ENCODE data around the gene SMIM44.

The SMIM44 gene

DNA sequence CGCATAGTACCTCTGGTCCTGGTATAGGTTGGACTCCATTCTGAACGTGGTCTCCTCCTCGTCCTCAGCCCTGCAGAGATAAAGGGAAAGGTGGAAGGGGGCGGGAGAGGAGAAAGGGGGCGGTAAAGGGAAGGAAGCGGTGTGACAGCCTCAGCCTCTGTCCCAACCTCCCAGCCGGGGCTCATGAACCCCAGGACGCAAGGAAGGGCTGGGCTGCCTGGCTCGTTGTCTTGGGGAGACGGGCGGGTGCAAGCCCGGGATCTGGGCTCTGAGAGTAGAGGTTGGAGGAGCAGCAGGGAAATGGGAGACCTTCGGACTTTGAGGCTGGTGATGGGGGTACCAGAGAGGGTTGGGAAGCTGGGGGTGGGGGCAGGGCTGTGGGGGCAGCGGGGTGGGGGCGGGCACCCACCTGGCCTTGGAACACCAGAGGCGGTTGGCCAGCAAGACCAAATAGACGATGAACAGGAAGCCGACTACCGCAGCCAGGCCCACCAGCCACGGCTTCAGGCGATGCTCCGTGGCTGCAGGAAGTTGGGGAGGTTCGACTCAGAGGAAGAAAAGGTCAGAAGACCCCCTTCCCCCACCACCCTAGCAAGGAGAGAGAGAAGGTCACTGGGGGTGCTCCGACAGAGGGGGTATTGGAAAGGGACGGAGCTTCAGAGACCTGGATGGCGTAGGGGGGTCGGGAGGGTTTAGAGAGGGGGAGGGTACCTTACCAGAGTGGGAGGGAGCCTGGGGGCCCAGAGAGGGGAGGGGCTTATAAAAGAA, 4.6 kb downstream of the SMIM44 start:
- DNase-seq, result no peak

DNA sequence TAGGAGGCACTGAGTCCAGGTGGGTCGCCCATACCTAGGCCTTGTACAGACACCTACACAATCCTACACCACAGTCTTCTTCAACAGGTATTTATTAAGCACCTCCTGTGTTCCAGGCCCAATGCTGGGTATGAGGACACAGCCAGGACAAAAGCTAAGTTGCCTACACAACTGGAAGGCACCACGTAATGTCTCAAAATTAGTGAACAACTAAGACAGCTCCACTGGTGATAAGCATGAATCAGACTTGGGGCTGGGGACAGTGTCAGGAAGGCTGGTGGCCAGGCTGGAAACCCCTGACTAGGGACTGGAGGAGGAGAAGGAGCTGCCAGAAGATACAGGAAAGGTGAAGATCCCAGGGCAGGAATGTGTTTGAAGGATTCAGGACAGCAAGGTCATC, 5.3 kb downstream of the SMIM44 start:
- no peak for DNase-seq

DNA sequence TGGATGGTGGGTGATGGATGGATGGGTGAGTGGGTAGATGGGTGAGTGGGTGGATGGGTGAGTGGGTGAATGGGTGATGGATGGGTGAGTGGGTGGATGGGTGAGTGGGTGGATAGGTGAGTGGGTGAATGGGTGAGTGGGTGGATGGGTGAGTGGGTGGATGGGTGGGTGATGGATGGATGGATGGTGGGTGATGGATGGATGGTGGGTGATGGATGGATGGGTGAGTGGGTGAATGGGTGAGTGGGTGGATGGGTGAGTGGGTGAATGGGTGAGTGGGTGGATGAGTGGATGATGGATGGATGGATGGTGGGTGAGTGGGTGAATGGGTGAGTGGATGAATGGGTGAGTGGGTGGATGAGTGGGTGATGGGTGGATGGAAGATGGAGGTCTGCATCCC, 5.7 kb downstream of the SMIM44 start:
- DNase-seq, result no peak

DNA sequence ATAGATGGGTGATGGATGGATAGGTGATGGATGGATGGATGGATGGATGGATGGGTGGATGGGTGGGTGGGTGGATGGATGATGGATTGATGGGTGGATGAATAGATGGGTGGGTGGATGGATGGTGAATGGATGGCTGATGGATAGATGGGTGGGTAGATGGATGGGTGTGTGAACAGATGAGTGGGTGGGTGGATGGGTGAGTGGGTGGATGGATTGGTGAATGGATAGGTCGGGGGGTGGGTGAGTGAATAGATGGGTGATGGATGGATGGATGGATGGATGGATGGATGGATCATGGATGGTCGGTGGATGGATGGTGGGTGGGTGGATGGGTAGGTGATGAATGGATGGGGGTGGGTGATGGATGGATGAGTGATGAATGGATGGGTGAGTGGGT, 6.4 kb downstream of the SMIM44 start:
- no peak for DNase-seq

DNA sequence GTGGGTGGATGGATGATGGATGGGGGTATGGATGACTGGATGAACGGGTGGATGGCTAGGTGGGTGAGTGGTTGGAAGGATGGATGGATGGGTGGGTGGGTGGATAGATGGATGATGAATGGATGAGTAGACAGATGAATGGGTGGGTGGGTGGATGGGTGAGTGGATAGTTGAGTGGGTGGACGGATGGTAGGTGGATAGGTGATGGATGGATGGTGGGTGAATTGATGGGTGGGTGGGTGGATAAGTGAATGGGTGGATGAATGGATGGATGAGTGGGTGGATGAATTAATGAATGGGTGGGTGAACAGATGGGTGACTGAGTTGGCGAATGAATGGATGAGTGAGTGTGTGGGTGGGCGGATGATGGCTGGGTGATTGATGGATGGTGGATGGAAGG, 7.8 kb downstream of the SMIM44 start:
- no peak for DNase-seq

DNA sequence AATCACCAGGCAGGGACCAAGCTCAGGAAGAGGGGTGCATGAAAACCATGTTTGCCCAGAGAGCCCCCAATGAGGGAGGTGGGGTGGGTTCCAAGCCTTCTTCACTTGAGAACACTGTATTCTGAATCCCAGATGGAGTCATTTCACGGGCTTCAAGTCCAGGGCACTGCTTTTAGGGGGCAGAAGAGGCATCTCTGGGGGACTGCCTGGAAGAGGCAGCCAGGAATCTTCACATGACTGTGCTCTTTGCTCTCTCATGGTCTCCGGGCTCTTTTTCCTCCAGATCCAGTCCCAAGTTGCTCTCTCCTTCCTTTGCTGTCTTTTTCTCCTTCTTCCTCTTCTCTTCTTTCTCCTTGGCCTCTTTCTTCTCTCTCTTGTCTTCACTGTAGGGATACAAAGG, 8.6 kb downstream of the SMIM44 start:
- DNase-seq, result no peak

DNA sequence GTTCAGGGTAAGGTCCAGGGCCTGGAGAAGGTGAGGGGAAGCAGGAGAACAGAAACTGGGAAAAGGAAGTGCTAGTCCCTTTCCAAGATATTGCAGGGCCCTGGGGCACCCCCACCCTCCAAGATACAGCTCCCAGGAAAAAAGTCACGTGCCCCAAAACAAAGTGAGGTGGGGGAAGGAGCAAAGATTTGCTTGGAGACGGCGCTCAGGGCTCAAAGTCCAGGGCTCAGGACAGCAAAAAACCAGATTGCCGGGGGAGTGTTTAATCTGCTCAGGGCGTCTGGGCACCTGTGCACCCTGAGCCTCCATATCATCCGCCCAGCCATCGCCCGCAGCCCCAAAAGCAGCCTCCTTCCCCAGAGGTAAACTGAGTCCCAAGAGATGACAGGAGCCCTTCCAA, 9.2 kb downstream of the SMIM44 start:
- no peak for DNase-seq

DNA sequence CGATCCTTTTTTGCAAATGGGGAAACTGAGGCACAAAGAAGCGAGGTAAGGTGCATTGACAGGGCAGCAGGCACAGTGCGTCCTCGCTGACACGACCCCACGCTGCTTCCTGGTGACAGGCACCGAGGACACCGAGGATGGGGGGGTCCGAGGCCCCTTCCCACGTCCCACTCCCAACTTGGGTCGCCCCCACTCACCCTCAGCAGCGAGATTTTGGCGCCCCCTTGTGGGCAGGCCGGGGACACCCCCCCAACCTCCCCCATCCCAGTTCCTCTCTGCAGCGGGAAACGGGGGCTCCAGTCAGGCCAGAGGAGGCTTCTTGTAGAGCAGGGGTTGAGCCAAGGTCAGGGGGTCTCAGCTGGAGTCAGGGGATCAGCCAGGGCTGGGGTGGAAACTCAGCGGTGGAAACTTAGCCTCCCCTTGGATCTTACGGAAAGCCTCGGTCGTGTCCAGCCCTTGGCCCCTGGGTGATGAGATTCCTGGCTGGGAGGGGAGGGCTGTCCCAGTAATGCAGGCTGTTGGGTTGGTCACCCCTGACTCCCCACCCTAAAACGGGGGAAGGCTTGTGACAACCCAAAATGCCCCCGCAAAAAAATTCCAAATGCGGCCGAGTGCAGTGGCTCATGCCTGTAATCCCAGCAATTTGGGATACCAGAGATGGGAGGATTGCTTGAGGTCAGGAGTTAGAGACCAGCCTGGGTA, 11.1 kb downstream of the SMIM44 start:
- DNase-seq, result peak in 14 of 58 donors; percentile 5 to 39 (median 12)

DNA sequence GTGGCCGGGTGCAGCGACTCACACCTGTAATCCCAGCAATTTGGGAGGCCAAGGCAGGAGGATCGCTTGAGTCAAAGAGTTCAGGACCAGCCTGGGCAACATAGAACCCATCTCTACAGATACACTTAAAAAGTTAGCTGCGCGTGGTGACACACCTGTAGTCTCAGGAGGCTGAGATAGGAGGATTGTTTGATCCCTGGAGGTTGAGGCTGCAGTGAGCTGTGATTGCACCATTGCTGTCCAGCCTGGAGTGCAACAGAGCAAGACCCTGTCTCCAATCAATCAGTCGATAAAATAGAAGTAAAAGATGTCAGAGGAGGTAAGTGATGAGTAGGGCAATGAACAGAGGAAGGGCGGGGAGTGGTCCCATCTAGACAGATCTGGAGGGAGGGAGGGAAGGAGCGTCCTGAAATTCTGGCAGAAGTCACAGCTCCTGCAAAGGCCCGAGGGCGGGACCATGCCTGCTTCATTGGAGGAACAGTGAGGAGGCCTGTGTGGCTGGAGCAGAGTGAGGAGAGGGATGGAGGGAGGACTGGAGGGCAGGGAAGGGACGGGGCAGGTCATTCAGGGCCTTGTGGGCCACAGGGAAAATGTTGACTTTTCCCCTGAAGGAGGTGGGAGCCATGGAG, 12.6 kb downstream of the SMIM44 start:
- DNase-seq, result no peak

DNA sequence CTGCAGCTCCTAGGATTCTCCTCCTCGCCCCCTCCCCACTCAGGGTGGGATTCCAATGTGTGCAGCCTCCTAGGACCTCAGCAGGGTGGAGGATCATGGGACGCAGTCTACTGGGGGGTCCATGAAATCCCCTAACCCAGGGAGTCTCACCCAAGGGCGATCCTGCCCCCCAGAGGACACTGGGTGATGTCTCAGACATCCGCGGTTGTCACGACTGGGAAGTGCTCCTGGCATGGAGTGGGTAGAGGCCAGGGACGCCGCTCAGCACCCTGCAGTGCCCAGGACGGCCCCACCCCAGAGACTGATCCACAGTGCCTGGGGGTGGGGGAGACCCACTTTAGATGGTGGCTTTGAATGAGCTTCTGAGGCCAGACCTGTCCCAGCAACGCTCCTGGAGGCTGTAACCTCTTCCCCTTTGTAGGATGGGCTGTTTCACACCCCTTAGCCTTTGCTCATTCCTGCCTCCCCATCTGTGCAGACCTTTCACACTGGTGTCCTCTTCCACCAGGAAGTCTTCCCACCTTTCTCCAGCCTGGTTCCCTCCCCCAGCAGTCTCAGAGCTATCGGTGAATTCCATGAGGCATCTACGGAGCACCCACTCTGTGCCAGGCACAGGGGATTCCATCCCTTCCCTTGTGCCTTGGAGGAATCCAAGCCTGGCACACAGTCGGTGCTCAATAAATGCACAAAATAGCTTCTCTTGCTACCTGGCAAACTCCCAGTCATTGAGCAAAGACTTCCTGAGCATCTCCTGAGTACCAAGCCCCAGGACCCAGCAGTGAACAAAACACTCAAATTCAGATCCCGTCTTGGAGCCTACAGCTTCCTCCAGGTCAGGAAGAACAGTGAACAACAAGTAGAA, 13.4 kb downstream of the SMIM44 start:
- DNase-seq, result peak in 2 of 58 donors; percentile 14

DNA sequence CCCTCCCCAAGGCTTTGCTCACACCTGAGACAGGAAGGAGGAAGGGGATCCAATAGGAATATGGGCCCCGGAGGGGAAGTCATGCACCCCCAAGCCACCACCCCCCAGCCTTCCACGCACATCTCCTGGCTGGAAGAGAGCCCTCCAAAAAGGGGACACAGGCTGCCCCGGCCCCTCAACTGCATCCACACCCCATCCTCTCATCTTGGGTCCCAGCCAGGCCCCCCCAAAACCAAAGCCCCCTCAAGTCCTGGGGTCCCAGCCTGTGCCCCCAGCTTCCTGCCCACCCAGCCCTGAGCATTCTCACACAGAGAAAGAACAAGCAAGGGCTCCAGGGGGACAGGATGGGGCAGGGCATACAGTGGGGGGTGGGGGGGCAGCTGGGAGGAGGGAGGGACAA, 15.0 kb downstream of the SMIM44 start:
- DNase-seq, result no peak

DNA sequence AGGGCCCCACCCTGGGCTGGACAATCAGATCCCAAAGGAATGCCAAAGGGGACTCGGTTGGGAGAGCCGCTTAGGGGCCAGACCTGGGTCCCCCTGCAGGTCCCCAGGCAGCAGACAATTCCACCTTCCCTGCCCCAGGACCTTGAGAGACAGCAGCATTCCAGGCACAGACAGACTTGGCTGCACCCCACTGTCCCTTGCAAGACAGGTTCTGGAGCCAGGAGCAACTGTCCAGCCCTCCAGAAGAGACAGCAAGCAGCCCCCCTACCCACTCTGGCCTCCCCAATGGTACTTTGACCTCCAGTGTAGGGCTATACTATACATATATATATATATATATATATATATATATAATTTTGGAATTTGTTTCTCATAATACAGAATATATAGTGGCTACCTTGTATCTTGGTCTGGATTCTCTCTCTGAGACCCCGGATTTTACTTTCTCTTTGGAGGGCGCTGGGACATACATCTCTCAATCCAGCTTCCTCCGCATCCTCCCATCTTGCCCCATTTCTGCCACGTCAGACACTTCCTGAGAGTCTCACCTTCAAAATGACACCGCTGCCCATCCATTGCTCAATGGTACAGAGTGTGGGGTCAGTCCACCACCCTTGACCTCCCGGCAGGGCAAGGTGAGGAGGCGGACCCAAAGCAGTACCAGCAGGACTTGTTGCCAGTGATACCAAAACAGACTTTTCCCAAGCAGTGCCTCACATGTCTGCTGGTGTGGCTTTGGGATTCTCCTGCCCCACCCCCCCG, 15.6 kb downstream of the SMIM44 start:
- DNase-seq, result no peak

DNA sequence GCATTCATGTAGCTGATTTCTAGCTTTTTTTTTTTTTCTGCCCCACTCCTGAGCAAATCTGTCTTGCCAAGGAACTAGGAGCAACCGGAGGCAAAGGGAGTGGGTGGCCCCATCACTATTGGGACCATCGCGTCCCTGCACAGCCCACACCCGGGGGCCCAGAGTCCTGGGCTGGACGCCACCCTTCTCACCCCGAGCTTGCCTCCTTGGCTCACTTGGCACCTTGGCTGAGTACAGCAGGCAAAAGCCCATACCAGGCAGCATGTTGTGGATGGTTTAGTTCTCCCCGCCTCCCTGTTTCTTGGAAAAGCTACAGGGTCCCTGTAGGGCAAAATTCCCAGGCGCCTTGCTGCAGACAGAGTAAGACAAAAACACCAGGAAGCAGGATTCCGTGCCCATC, 16.6 kb downstream of the SMIM44 start:
- DNase-seq, result peak in 41 of 58 donors; percentile 7 to 81 (median 47)

DNA sequence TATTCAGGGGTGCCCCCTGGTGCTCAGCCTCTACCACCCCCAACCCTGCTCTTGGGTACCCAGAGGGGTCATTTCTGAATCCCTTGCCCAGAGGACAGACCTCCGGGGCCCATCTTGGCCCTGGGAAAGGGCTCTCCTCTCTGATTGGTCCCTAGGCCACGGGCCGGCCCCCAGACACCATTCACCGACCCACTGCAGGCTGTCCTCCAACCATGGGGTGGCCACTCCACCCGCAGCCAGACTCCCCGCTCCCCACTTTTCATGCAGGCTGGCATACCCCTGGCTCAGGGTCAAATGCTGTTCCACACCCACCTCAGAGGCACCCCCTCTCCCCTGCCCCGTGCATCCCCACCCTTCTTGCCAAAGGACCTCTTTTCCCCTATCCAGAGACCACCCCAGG, 17.7 kb downstream of the SMIM44 start:
- no peak for DNase-seq

DNA sequence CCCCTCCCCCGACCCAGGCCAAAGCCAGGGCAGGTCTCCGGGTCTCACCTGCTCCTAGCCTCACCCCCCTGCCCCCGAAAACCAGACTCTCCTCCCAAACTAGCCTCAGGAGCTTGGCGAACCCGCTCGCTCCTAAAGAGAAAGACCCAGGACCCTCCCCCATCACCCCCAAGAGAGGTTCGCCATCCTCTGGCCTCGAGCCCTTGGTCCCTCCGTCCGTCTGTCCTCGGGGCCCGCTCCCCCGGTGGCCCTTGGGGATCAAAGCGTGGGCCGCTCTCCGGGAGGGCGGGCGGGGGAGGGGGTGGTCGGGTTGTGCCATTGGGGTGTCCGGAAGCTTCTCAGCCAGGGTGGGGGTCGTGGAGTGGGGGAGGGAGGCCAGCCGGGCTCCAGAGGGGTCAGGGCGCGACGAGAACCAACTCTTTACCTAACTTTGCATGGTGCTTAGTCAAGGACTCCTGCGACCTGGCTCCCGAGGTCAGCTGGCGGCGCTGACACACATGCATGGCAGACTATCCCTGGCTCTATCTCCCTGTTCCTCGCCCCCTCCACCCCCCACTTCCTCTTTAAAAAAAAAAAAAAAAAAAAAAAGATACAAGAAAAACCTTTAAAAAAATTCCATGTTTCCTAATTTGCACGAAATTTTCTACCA, 18.5 kb downstream of the SMIM44 start:
- no peak for DNase-seq

DNA sequence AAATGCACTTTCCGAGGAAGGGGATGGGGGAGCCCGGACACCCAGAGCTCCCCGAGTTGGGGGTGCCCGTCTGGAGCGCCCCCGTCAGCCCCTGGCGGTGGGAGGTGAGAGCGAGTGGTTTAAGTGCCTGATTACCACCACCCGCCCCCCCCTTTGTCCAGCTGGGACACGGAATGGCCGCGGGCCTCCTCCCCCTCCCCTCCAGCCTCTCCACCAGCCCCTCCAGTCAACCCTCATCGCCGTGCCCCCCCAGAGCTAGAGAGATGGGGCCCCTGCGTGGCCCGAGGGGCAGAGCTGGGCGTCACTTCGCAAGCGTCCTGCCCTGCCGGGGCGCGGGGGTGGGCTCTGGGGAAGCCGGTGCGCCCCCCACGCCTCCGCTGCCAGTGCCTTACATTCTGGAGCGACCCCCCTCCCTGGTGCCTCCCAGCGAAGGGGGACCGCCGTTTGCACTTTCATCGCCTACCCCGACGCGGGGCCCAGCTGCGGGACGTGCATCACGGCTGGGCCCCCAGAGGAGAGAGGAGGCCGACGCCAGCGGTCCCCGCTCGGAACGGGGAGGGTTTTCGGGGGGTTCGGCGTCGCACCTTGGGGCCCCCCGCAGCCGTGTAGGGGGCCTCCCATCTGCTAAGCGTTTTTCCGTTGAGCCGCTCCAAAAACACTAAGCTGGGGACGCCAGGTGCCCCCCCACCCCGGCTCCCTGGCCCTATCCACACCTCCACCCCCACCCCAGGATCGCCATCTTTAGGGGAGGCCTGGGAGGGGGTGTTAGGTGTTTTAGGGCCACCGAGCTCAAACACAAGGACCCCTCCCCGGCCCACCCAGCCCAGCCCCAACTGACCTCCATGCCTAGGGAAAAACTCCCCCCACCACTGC, 19.3 kb downstream of the SMIM44 start:
- no peak for DNase-seq

DNA sequence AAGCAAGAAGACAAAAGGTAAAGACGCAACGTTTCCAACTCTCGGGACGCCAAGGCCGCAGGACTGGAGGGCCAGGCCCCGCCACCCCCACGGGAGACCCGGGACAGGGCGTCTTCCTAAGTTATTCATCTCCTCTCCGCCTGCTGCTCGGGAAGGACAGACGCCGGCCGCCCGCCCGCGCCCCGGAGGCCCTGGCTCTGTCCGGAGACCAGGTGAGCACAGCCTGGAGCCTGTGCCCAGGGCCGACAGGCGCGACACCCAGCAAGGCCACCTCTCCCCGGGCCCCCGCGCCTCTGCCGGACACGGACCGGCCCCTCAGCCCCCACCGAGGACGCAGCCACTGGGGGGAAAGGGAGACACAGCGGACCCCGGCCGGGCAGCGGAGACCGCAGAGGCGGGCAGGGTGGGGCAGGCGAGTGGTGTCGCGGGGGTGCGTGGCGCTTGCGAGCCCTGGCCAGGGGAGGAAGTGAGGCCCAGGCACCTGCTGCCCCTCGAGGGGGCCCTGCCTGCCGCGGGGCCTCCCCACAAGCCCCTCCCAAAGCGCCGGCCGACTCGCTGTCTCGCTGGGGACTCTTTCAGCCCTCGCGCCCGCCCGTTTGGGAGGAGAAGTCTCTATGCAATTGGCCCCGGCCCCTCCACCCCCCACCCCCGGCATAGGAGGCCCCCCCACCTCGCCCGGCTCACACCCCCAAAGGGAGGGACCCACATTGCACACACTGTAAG, 20.1 kb downstream of the SMIM44 start:
- peak in 1 of 58 donors; percentile 29 for DNase-seq

DNA sequence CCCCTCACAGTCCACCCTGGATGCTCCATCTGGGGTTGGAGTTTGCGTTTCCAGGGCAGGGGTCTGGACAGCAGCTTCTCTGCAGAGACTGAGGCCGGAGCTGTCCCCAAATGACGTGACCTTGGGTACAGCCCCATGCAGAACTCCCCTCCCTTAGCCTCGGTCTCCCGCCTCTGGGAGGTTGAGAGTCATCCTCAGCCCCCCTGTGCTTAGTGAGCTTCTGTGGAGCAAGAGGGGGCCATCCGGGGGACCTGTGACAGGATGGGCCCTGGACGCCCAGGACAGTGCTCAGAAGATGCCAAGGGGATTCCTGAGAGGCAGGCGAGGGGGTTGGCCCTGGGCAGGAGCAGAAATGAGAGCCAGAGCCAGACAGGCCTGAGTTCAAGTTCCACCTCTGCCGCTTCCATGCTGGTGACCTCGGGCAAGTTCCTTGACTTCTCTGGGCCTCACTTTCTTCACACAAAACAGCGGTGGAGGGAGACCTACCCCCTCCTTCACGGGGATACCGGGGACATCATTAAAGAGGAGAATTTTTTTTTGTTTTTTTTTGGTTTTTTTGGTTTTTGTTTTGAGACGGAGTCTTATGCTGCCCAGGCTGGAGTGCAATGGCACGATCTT, 23.2 kb downstream of the SMIM44 start:
- no peak for DNase-seq

All from anterior cingulate cortex (tissue), 58 donors.